C4-2B (cell line): Measurements from ENCODE around the gene SSH2.

Experiments used
- ZFX ChIP-seq: fragments of 450-650 bp; IDR thresholded peaks from 2 replicates; pipeline ENCODE4 v1.6.1; 2017
- TF ChIP-seq, protein P1 (sequence below): fragments of 450-650 bp; conservative IDR thresholded peaks from 2 replicates; pipeline ENCODE4 v1.5.1; 2017; ENCODE audit warnings: mild to moderate bottlenecking

- TF ChIP-seq, protein P1, sequence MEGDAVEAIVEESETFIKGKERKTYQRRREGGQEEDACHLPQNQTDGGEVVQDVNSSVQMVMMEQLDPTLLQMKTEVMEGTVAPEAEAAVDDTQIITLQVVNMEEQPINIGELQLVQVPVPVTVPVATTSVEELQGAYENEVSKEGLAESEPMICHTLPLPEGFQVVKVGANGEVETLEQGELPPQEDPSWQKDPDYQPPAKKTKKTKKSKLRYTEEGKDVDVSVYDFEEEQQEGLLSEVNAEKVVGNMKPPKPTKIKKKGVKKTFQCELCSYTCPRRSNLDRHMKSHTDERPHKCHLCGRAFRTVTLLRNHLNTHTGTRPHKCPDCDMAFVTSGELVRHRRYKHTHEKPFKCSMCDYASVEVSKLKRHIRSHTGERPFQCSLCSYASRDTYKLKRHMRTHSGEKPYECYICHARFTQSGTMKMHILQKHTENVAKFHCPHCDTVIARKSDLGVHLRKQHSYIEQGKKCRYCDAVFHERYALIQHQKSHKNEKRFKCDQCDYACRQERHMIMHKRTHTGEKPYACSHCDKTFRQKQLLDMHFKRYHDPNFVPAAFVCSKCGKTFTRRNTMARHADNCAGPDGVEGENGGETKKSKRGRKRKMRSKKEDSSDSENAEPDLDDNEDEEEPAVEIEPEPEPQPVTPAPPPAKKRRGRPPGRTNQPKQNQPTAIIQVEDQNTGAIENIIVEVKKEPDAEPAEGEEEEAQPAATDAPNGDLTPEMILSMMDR, result no peak
- TF ChIP-seq ZFX, result no peak
Observed at GRCh38 chr17:29838961-29839360, 91.1 kb downstream of the SSH2 start.
